HCT116 (cell line): Measurements from ENCODE around the gene DNAJC3. TPM values are rescaled to one million over a fixed set of nuclear protein-coding genes. Genes with fewer than 3 reads are reported as not detected.

Experiments
- ATAC-seq: fragments of 200-7000 bp; cut with Tn5 transposase; 2 replicates; pipeline ENCODE4 v1.9.1; 2020; ENCODE audit warnings: mild to moderate bottlenecking, moderate library complexity
- BruUV-seq: library from RNA; stranded (reverse); fragments of 400-500 nt; replicated peaks from 2 replicates; lab custom pipeline; 2021; lab: Mats Ljungman, UMichigan
- CTCF ChIA-PET: fragments of 300-600 bp; sonication (Branson Sonifier 250); formaldehyde crosslinking; loops from one replicate; lab custom pipeline; 2021; ENCODE audit warnings: antibody characterized with exemption; lab: Charles Lee
- POLR2A ChIA-PET: fragments of 300-600, 350-600 bp; sonication (Branson Sonifier 250); formaldehyde crosslinking; loops from one replicate; lab custom pipeline; 2021; ENCODE audit warnings: antibody characterized with exemption; lab: Charles Lee
- RAD21 ChIA-PET, 2 experiments: fragments of 300-600 bp; sonication (Branson Sonifier 250); formaldehyde crosslinking; loops; one replicate each; lab custom pipeline; 2023; ENCODE audit warnings: low total read pairs in 2 of 2; ENCODE audit not compliant: uncharacterized antibody in 2 of 2, unreplicated experiment in 2 of 2, low non-redundant PET in 1 of 2; lab: Charles Lee
- DNase-seq: peaks from one replicate; pipeline ENCODE4 v3.0.0-alpha.2; 2010; ENCODE audit warnings: low read depth, low spot score
- H2AFZ ChIP-seq: fragments of 200-600 bp; shearing (Covaris generic), sonication (generic); 2 replicates; pipeline ENCODE4 v1.6.1; 2017; ENCODE audit warnings: low read depth, mixed run types, mixed read lengths, antibody characterized with exemption, low read length; ENCODE audit not compliant: poor library complexity, severe bottlenecking
- H3K27ac ChIP-seq: 2 replicates; pipeline ENCODE4 v1.5.1; 2012; ENCODE audit warnings: low read depth, low read length
- H3K27me3 ChIP-seq: fragments of 200-600 bp; sonication (generic); 2 replicates; pipeline ENCODE4 v1.6.1; 2016; ENCODE audit warnings: mixed run types, low read length, mixed read lengths; ENCODE audit not compliant: insufficient read depth
- H3K36me3 ChIP-seq, 2 experiments: fragments of 200-500 bp in 1 of 2; fragments of 200-600 bp in 1 of 2; sonication (Bioruptor generic) in 1 of 2; sonication (generic) in 1 of 2; 2 replicates each; pipeline versions ENCODE4 v1.5.1 to v1.6.1; 2014 to 2016; ENCODE audit warnings: low read length in 2 of 2, inconsistent platforms in 1 of 2, mixed read lengths in 1 of 2, mixed run types in 1 of 2; ENCODE audit not compliant: insufficient read depth in 2 of 2, control insufficient read depth in 1 of 2
- H3K4me1 ChIP-seq, 2 experiments: fragments of 200-600 bp in 1 of 2; sonication (generic) in 1 of 2; 2 replicates each; pipeline versions ENCODE4 v1.5.1 to v1.6.1; 2012 to 2017; ENCODE audit warnings: low read length in 2 of 2, inconsistent platforms in 1 of 2, mild to moderate bottlenecking in 1 of 2, mixed read lengths in 1 of 2, mixed run types in 1 of 2, moderate library complexity in 1 of 2; ENCODE audit not compliant: insufficient read depth in 2 of 2, control insufficient read depth in 1 of 2
- H3K4me2 ChIP-seq: fragments of 200-600 bp; sonication (generic); 2 replicates; pipeline ENCODE4 v1.6.1; 2017; ENCODE audit warnings: mixed run types, low read length, mixed read lengths
- H3K4me3 ChIP-seq, 2 experiments: fragments of 200-600 bp in 1 of 2; sonication (generic) in 1 of 2; replicated peaks in 1 of 2; 2 replicates each; pipeline ENCODE4 v1.5.1; 2011 to 2016; ENCODE audit warnings: low read length in 2 of 2, control low read depth in 1 of 2, low read depth in 1 of 2, mild to moderate bottlenecking in 1 of 2, mixed read lengths in 1 of 2, mixed run types in 1 of 2
- H3K79me2 ChIP-seq: fragments of 200-600 bp; sonication (generic); 2 replicates; pipeline ENCODE4 v1.6.1; 2017; ENCODE audit warnings: mild to moderate bottlenecking, mixed run types, low read length, moderate library complexity, mixed read lengths; ENCODE audit not compliant: insufficient read depth
- H3K9ac ChIP-seq: fragments of 200-600 bp; sonication (generic); 2 replicates; pipeline ENCODE4 v1.6.1; 2016; ENCODE audit warnings: low read length, mixed read lengths
- H3K9me2 ChIP-seq: fragments of 200-600 bp; sonication (generic), shearing (Covaris generic); 2 replicates; pipeline ENCODE4 v1.6.1; 2017; ENCODE audit warnings: mixed run types, mild to moderate bottlenecking, moderate library complexity; ENCODE audit not compliant: insufficient read depth
- H3K9me3 ChIP-seq, 2 experiments: fragments of 200-500 bp in 1 of 2; fragments of 200-600 bp in 1 of 2; sonication (Bioruptor generic) in 1 of 2; sonication (generic) in 1 of 2; 2 replicates each; pipeline ENCODE4 v1.6.1; 2014 to 2017; ENCODE audit warnings: low read length in 2 of 2, mixed read lengths in 2 of 2, inconsistent platforms in 1 of 2, low read depth in 1 of 2, mild to moderate bottlenecking in 1 of 2, mixed run types in 1 of 2, moderate library complexity in 1 of 2; ENCODE audit not compliant: control insufficient read depth in 1 of 2, insufficient read depth in 1 of 2
- H4K20me1 ChIP-seq: fragments of 200-600 bp; sonication (generic), shearing (Covaris generic); 2 replicates; pipeline ENCODE4 v1.6.1; 2017; ENCODE audit warnings: mixed run types, mild to moderate bottlenecking, moderate library complexity; ENCODE audit not compliant: insufficient read depth
- ATF3 ChIP-seq: IDR thresholded peaks from 2 replicates; pipeline ENCODE4 v1.6.1; 2012
- ELF1 ChIP-seq: IDR thresholded peaks from 2 replicates; pipeline ENCODE4 v1.6.1; 2012; ENCODE audit warnings: low read depth, borderline replicate concordance
- EZH2phosphoT487 ChIP-seq: fragments of 200-600 bp; IDR thresholded peaks from 2 replicates; pipeline ENCODE4 v1.6.1; 2018; ENCODE audit warnings: antibody characterized with exemption, borderline replicate concordance
- FOSL1 ChIP-seq: IDR thresholded peaks from 2 replicates; pipeline ENCODE4 v1.6.1; 2012; ENCODE audit warnings: low read depth
- JUND ChIP-seq: IDR thresholded peaks from 2 replicates; pipeline ENCODE4 v1.6.1; 2012
- POLR2A ChIP-seq: IDR thresholded peaks from 2 replicates; pipeline ENCODE4 v1.7.0; 2011; ENCODE audit warnings: borderline replicate concordance; ENCODE audit not compliant: insufficient read depth, insufficient read length; ENCODE audit errors: extremely low read depth
- POLR2AphosphoS5 ChIP-seq: IDR thresholded peaks from 2 replicates; pipeline ENCODE4 v1.6.1; 2011; ENCODE audit warnings: mild to moderate bottlenecking, low read depth, low read length, moderate library complexity
- RAD21 ChIP-seq: IDR thresholded peaks from 2 replicates; pipeline ENCODE4 v1.6.1; 2012; ENCODE audit warnings: low read depth, mild to moderate bottlenecking
- SIN3A ChIP-seq: IDR thresholded peaks from 2 replicates; pipeline ENCODE4 v1.6.1; 2012; ENCODE audit warnings: low read depth
- SRF ChIP-seq: IDR thresholded peaks from 2 replicates; pipeline ENCODE4 v1.6.1; 2012; ENCODE audit warnings: low read depth
- TCF7L2 ChIP-seq: IDR thresholded peaks from 2 replicates; pipeline ENCODE4 v1.7.0; 2011; ENCODE audit warnings: borderline replicate concordance, inconsistent platforms; ENCODE audit not compliant: insufficient read depth, insufficient read length; ENCODE audit errors: extremely low read depth
- YY1 ChIP-seq: IDR thresholded peaks from 2 replicates; pipeline ENCODE4 v1.6.1; 2011; ENCODE audit warnings: low read length, low read depth, moderate library complexity, mild to moderate bottlenecking; ENCODE audit not compliant: insufficient replicate concordance; ENCODE audit errors: extremely low read depth
- ZBTB33 ChIP-seq: IDR thresholded peaks from 2 replicates; pipeline ENCODE4 v1.6.1; 2011; ENCODE audit warnings: mild to moderate bottlenecking, low read length, moderate library complexity; ENCODE audit not compliant: insufficient replicate concordance; ENCODE audit errors: extremely low read depth
- ZFX ChIP-seq: fragments of 450-650 bp; IDR thresholded peaks from 2 replicates; pipeline ENCODE4 v1.6.1; 2017
- ZNF274 ChIP-seq: fragments of 200-500 bp; sonication (Bioruptor generic); IDR thresholded peaks from 2 replicates; pipeline ENCODE4 v1.6.1; 2014; ENCODE audit warnings: mild to moderate bottlenecking, low read depth, low read length, inconsistent platforms
- intact Hi-C: fragments of 100-400 bp; cut with micrococcal nuclease; formaldehyde crosslinking; loops from 2 replicates; pipeline ENCODE4 v1.10.0; 2022
- total RNA-seq: library from RNA; stranded (reverse); gene quantifications from one replicate; pipeline ENCODE4 v1.2.1, GENCODE V29; 2021; ENCODE audit not compliant: unreplicated experiment
- TF ChIP-seq, protein P1 (sequence below), 3 experiments: fragments of 200-600 bp in 1 of 3; sonication (generic) in 1 of 3; IDR thresholded peaks in 2 of 3; conservative IDR thresholded peaks in 1 of 3; 2 replicates each; pipeline ENCODE4 v1.5.1; 2012 to 2017; ENCODE audit warnings: low read depth in 2 of 3, low read length in 2 of 3, antibody characterized with exemption in 1 of 3, borderline replicate concordance in 1 of 3, control low read depth in 1 of 3, mild to moderate bottlenecking in 1 of 3, mixed read lengths in 1 of 3, mixed run types in 1 of 3, moderate library complexity in 1 of 3; ENCODE audit not compliant: insufficient read depth in 1 of 3

DNAJC3 gene
- total RNA-seq, 1 experiment from 2014 or later: 28.5 TPM

DNA sequence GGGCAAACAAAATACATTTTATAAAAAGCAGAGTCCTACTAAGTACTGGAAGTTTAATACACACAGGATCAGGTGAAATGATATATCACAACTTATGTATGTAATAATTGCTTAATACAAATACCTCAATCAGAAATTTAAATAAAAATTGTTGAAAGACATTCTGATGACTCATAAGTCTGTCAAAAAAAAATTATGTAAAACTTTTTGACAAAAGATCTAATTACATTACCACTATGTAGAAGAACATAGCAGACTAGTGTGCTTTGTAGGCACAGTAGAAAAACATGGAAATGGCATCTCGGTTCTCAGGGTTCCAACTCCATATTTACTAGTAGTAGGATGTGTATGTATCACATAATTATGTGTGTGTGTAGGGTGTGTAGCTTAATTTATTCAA, 156.2 kb downstream of the DNAJC3 start:
- H3K4me3 ChIP-seq: no peak overlapping the region
- H4K20me1 ChIP-seq: no peaks in the 10 kb centered on the region
- H3K27ac ChIP-seq: no peak overlapping the region
- peaks cover 0 to 6% of the 10 kb centered on the region in 2 experiments; a peak in 2 of 4 replicates for H3K4me1 ChIP-seq
- H3K4me2 ChIP-seq: no peak overlapping the region
- H3K27me3 ChIP-seq: no peaks in the 10 kb centered on the region
- H3K36me3 ChIP-seq: no peaks in the 10 kb centered on the region
- TF ChIP-seq TCF7L2 (no peak), POLR2AphosphoS5 (no peak), ZNF274 (no peak), SIN3A (no peak), ELF1 (no peak), JUND (no peak), ZBTB33 (no peak), FOSL1 (no peak), ATF3 (no peak), EZH2phosphoT487 (no peak), YY1 (no peak), SRF (no peak), ZFX (no peak), RAD21 (no peak), POLR2A (no peak)
- TF ChIP-seq, protein P1, sequence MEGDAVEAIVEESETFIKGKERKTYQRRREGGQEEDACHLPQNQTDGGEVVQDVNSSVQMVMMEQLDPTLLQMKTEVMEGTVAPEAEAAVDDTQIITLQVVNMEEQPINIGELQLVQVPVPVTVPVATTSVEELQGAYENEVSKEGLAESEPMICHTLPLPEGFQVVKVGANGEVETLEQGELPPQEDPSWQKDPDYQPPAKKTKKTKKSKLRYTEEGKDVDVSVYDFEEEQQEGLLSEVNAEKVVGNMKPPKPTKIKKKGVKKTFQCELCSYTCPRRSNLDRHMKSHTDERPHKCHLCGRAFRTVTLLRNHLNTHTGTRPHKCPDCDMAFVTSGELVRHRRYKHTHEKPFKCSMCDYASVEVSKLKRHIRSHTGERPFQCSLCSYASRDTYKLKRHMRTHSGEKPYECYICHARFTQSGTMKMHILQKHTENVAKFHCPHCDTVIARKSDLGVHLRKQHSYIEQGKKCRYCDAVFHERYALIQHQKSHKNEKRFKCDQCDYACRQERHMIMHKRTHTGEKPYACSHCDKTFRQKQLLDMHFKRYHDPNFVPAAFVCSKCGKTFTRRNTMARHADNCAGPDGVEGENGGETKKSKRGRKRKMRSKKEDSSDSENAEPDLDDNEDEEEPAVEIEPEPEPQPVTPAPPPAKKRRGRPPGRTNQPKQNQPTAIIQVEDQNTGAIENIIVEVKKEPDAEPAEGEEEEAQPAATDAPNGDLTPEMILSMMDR (IDR thresholded peaks at IDR 0.05 in 2 of 3, conservative IDR thresholded peaks at IDR 0.05 in 1 of 3; ENCODE audit: borderline replicate concordance in 1 of 3, insufficient read depth in 1 of 3, low read depth in 2 of 3, low read length in 2 of 3): no peak
- CTCF ChIA-PET: interaction anchor here (0.8 to 5.0 kb wide), 18 partner anchors 8 to 644 kb away, joined by 3 to 85 read pairs (median 4); no protein-coding TSS in a partner anchor
- RAD21 ChIA-PET: interaction anchor here (1.4 to 1.6 kb wide), 2 partner anchors 209 kb away, joined by 11 to 14 read pairs; no protein-coding TSS in a partner anchor
- no peaks in the 10 kb centered on the region for H3K79me2 ChIP-seq
- no peaks in the 10 kb centered on the region for H3K9me3 ChIP-seq
- ATAC-seq (no peak), DNase-seq (no peak)
- no peak overlapping the region for H2AFZ ChIP-seq
- no TSS peak for BruUV-seq
- intact Hi-C loops: loop anchor here (5.0 kb wide), 1 partner anchor 1134 kb away; no protein-coding TSS in a partner anchor
- no peaks in the 10 kb centered on the region for H3K9me2 ChIP-seq
- POLR2A ChIA-PET: no interaction called here
- H3K9ac ChIP-seq: no peak overlapping the region
